GM19397 (cell line): ENCODE results near the gene NFIC.

Experiments used
- ATAC-seq: cut with Tn5 transposase; IDR thresholded peaks from one replicate; pipeline ENCODE4 v1.9.1; 2021; ENCODE audit warnings: mild to moderate bottlenecking, moderate library complexity; ENCODE audit not compliant: unreplicated experiment

NFIC gene

DNA sequence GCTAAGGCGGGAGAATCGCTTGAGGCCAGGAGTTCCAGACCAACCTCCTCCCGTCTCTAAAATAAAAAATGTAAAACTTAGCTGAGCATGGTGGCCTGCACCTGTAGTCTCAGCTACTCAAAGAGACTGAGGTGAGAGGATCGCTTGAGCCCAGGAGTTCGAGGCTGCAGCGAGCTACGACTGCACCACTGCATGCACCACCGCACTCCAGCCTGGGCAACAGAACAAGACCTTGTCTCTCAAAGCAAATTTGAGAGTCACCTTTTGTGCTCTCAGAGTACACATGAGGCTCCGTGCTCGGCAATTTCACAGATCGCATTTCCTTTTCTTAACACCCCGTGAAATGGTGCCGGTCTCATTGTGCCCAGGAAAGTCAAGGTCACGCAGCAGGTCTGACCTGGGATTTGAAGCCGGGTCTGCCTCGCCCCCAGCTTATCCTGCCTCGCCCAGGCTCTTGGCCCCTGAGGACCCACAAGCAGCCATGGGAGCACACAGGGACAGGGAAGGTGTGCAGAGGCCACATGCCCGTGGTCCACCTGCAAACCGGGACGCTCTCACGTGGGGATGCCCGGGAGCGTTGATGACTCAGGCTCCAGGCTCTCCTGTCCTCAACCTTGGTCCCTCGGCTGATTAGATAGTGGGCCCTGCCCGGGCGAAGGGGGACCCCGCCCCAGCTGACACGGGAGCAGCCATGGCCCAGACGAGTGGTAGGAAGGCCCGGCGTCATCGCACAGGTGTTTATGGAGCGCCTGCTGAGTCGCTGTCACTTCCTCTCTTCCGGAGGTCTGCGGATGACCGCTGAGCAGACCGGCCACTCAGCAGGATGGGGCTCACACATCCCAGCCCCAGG lies 115.1 kb downstream of the NFIC start:
- ATAC-seq: no peak

GRCh38 chr19:3482507-3483225 lies 116.3 kb downstream of the NFIC start:
- no peak for ATAC-seq

GRCh38 chr19:3483226-3483628 lies 116.8 kb downstream of the NFIC start, which contains the start of gene SMIM44:
Gene SMIM44 (minus strand): TSS chr19:3483441. CDS start chr19:3483403, 38 bp downstream.
- ATAC-seq: no peak

- ATAC-seq: no peak
Measured at GRCh38 chr19:3491396-3492119, 125.2 kb downstream of the NFIC start.

DNA sequence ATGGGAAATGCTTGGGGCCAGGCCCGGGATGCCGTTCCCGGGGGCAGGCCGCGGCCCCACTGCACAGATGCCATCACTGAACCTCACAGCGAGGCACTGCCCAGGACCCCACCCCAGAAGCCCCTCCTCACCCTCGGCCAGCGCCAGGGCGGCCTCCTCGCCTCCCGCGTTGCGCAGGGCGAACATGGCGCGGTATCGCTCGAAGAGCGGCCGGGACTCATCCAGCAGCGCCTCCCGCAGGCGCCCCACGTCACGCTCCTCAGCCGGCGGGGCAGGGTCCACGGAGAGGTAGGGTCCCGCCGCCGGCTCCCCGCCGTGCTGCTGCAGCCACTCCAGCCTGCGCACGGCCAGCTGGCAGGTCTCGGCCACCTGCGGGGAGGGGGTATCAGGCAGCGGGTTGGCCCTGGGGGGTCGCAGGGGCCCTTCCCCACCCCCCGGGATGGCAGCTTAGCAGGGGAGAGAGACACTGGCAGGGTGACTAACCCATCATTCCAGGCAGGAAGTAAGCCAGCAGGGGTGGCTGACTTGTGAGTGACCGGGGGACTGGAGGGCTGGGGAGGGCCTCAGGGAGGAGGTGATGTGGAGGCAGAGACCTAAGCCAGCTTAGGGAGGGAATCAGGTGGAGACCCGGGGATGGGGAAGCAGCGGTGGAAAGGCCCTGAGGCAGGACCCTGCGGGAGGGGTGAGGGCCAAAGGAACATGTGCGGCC lies 125.9 kb downstream of the NFIC start:
- ATAC-seq: no peak

GRCh38 chr19:3492919-3493318 lies 126.5 kb downstream of the NFIC start:
- ATAC-seq: no peak

- no peak for ATAC-seq
Measured at GRCh38 chr19:3493651-3494050, 127.3 kb downstream of the NFIC start.

DNA sequence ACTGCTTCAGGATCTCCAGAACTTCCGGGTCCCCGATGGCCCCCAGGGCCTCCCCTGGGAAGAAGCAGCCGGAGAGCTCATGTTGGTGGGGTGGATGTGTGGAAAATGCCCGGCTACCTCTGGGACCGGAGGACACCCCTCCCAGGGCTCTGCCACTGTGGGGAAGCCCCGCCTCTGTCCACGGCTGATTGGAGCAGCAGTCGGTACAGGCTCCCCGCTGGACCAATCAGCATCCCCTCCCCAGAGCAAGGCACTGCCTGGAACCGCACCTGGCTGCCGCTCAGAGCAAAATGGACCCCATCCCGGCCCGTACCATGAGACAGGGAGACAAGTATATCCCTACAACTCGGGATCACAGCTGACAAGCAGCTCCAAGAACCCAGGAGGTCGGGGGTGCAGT lies 127.7 kb downstream of the NFIC start:
- ATAC-seq: no peak

GRCh38 chr19:3494559-3494958 lies 128.2 kb downstream of the NFIC start:
- no peak for ATAC-seq

- ATAC-seq: no peak
Measured at GRCh38 chr19:3496392-3497273, 130.2 kb downstream of the NFIC start.

DNA sequence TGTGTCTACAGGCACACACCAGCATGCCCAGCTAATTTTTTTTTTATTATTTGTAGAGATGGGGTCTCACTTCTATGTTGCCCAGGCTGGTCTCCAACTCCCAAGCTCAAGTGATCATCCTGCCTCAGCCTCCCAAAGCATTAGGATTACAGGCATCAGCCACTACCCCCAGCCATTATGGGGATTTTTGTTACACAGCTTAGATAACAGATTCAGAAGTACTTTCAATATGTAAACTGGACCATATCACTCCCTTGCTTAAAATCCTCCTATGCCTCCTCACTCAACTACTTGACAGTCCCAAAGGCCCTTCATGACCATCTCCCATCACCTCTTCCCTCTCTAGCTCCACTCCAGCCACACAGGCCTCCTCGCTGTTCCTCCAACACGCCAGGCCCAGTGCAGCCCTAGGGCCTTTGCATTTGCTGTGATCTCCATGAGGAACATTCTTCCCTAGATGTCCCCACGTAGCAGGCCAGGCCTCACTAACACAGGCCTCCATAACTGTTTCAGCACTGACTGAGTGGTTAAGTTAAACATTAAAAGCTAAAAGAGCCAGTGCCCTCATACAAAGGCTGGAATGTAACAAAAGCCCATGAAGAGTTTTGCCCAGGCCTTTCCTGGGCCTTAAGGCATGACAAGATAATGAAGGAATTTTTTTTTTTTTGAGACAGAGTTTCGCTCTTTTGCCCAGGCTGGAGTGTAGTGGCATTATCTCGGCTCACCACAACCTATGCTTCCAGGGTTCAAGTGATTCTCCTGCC lies 131.6 kb downstream of the NFIC start:
- no peak for ATAC-seq

GRCh38 chr19:3499738-3500428 lies 133.5 kb downstream of the NFIC start:
- ATAC-seq: no peak

GRCh38 chr19:3500429-3501101 lies 134.2 kb downstream of the NFIC start, which contains the start of gene DOHH:
Gene DOHH (minus strand): TSS chr19:3500674. CDS start chr19:3496814, 3,860 bp downstream.
- ATAC-seq: peak; percentile 85

GRCh38 chr19:3501780-3502179 lies 135.4 kb downstream of the NFIC start:
- no peak for ATAC-seq

DNA sequence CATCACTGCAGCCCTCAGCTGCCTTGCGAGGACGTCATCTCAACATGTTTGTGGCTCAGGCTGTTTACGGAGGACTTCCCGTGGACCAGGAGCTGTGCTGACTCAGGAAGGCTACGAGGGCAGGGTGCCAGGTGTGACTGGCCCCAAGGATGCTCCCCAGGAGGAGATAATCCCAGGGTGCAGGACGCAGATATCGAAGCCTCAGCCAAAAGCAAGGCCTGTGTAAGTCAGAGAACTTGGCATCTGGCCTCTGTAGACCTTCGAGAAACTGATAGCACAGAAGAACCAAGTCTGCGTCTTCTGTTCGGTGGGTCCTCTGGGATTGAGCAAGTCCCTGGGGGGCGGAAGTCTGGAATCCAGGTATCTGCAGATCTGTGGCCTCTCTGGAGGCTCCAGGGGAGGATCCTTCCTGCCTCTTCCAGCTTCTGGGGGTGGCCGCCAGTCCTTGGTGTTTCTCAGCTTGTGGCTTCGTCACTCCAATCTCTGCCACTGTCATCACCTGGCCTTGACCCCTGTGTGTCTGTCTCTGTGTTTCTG lies 136.7 kb downstream of the NFIC start:
- no peak for ATAC-seq

DNA sequence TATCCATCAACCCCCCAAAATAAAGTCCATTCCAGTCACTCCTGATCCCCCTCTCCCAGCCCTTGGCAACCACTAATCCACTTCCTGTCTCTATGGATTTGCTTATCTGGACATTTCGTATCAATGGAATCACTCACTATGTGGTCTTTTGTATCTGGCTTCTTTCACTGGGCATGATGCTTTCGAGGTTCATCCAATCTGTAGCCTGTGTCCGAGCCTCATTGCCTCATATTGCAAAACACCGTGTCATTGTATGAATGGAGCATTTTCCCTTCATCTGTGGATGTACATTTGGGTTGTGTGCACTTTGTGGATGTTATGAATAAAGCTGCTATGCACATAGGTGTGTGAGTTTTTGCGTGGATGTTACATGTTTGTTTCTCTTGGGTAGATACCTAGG lies 138.4 kb downstream of the NFIC start:
- ATAC-seq: no peak

DNA sequence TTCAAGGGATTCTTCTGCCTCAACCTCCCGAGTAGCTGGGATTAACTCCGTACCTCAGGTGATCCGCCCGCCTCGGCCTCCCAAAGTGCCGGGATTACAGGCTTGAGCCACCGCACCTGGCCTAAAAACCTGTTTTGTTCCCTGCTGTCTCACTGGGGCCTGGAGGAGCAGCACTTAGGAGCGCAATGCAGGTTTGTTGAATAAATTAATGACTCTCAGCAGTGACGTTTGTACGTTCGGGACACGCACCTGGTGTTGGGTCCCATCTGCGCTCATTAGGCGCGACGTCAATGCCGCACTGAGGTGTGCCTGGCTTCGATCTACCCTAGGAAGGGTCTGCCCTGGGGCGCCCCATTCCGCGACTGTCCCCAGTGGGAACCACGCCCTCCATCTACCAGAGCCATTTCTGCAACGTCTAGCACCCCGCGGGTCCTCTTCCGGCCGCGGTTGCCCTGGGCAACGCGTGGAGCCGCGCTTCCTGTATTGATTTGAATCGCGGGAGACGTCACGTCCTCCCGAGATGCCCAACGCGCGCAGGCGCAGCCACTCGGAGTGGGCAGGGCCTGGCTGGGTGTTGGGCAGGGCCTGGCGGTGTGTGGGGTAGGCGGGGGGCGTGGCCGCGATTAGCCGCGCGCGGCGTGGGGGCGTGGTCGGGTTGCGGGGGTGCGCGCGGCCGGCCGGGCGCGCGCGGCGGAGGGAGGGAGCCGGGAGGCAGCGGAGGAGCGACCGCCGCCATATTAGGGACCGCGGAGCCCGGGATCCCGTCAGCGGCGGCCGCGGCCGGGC lies 139.4 kb downstream of the NFIC start, which contains the start of gene FZR1:
Gene FZR1, plus strand, starts transcription at position 714 of the 786 bp plus-strand sequence. CDS start 16,679 bp downstream, outside the sequence.
- ATAC-seq: peak; percentile 81
